NB4 (cell line): ENCODE data around the gene PSMD5.

Experiments
- DNase-seq: peaks from one replicate; pipeline ENCODE4 v3.0.0; 2010; ENCODE audit warnings: low read depth
- H3K4me3 ChIP-seq: one replicate; pipeline ENCODE4 v1.5.1; 2011; ENCODE audit warnings: mild to moderate bottlenecking, low read depth, low read length, moderate library complexity
- MYC ChIP-seq: IDR thresholded peaks from 2 replicates; pipeline ENCODE4 v1.6.1; 2011; ENCODE audit warnings: low read depth, low read length
- POLR2A ChIP-seq: IDR thresholded peaks from 2 replicates; pipeline ENCODE4 v1.6.1; 2011; ENCODE audit warnings: mild to moderate bottlenecking; ENCODE audit not compliant: insufficient read length; ENCODE audit errors: extremely low read depth
- TF ChIP-seq, protein P1 (sequence below): IDR thresholded peaks from 2 replicates; pipeline ENCODE4 v1.6.1; 2011; ENCODE audit warnings: low read depth, low read length
- TF ChIP-seq, protein P2 (sequence below): IDR thresholded peaks from one replicate; pipeline ENCODE4 v1.5.1; 2012; ENCODE audit warnings: low read depth, low read length

Gene PSMD5

DNA sequence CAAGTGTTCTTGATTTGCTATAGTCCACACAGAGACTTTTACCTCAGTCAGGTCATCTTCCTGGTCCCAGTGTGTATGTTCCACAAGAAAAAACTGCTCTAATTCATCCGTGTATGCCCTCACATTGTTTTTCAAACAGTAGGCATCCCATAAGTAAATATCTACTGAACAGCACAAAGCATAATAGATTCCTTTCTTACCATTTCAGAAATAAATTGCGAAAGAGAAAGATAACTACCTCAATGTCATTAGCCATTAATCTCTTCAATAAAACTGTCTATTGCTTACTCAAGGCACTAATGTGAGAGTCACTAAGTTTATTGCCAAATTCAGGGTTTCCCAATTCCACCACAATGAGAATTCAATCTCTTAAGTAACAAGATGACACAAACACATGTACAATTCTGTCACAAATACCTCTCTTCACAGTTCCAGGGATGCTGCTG is 59.1 kb downstream of the PSMD5 start:
- H3K4me3 ChIP-seq, result no peak overlapping the region
- peak; percentile 69 for DNase-seq
- TF ChIP-seq MYC (no peak), POLR2A (no peak)
- TF ChIP-seq, protein P1, sequence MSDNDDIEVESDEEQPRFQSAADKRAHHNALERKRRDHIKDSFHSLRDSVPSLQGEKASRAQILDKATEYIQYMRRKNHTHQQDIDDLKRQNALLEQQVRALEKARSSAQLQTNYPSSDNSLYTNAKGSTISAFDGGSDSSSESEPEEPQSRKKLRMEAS, result no peak
- TF ChIP-seq, protein P2, sequence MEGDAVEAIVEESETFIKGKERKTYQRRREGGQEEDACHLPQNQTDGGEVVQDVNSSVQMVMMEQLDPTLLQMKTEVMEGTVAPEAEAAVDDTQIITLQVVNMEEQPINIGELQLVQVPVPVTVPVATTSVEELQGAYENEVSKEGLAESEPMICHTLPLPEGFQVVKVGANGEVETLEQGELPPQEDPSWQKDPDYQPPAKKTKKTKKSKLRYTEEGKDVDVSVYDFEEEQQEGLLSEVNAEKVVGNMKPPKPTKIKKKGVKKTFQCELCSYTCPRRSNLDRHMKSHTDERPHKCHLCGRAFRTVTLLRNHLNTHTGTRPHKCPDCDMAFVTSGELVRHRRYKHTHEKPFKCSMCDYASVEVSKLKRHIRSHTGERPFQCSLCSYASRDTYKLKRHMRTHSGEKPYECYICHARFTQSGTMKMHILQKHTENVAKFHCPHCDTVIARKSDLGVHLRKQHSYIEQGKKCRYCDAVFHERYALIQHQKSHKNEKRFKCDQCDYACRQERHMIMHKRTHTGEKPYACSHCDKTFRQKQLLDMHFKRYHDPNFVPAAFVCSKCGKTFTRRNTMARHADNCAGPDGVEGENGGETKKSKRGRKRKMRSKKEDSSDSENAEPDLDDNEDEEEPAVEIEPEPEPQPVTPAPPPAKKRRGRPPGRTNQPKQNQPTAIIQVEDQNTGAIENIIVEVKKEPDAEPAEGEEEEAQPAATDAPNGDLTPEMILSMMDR, result no peak

DNA sequence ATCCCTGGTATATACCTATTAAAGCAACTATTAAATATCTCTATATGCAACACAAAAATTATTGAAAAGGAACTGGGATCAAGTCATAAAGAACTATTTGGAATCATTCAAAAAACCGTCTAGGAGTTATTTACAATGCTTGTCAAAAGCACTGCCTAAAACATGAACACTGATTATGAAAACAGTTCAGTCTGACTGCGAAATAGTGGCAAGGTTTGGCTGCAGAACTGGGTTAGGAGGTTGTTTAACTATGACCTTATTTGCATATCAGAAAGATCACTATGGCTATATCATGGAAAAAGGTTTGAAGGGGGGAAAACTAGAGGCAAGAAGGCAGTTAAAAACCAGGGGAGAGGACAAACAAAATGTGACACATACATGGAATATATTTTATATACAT is 61.5 kb downstream of the PSMD5 start:
- no peak for DNase-seq
- TF ChIP-seq POLR2A, result no peak
- TF ChIP-seq, protein P2, result no peak
- TF ChIP-seq MYC, result no peak
- TF ChIP-seq, protein P1, result no peak
- no peak overlapping the region for H3K4me3 ChIP-seq

GRCh38 chr9:120780367-120780766 is 62.4 kb downstream of the PSMD5 start:
- no peak overlapping the region for H3K4me3 ChIP-seq
- TF ChIP-seq, protein P2, result no peak
- TF ChIP-seq POLR2A (no peak), MYC (no peak)
- TF ChIP-seq, protein P1, result no peak
- no peak for DNase-seq

- DNase-seq, result no peak
- no peak for TF ChIP-seq MYC
- TF ChIP-seq, protein P2, result no peak
- no peak for TF ChIP-seq POLR2A
- TF ChIP-seq, protein P1, result no peak
- H3K4me3 ChIP-seq, result no peak overlapping the region
These were observed 63.5 kb downstream of the PSMD5 start for GRCh38 chr9:120779227-120779626.

GRCh38 chr9:120778758-120779157 is 64.0 kb downstream of the PSMD5 start:
- TF ChIP-seq MYC (no peak), POLR2A (no peak)
- TF ChIP-seq, protein P1, result no peak
- TF ChIP-seq, protein P2, result no peak
- no peak for DNase-seq
- H3K4me3 ChIP-seq, result no peak overlapping the region

- H3K4me3 ChIP-seq, result no peak overlapping the region
- DNase-seq, result no peak
- no peak for TF ChIP-seq MYC
- no peak for TF ChIP-seq POLR2A
- TF ChIP-seq, protein P2, result no peak
- TF ChIP-seq, protein P1, result no peak
These were observed 65.5 kb downstream of the PSMD5 start for GRCh38 chr9:120777229-120777628.
